ENCODE data around the gene BNC2.

DNA sequence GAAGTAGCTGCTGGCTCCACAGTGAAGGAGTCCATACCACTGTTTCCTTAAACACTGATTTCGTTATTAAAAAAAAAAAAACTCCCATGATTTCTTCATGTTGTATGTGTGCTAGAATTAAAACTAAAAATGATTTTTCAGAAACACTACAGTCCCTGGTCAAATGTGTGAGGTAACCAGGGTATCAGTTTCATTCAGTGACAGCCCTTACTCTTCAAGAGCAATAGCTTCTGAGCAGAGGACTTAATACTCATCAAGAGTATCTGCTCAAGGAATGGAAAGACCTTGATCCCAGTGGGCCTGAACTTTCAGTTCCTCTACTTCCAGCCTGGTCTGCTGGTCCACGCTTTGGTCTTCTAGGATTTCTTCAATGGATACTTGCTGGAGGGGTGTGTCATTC is 95.1 kb downstream of the BNC2 start:
- TF ChIP-seq FOXM1 (CRISPR knock-in tag; IDR thresholded peaks at IDR 0.05) (no peak), SUZ12 (IDR thresholded peaks at IDR 0.05; ENCODE audit: low read depth, low read length) (no peak), DBP (CRISPR knock-in tag; IDR thresholded peaks at IDR 0.05; ENCODE audit: not compliant biosample characterization) (no peak), ZBTB7A (CRISPR knock-in tag; IDR thresholded peaks at IDR 0.05) (no peak), ETV6 (CRISPR knock-in tag; conservative IDR thresholded peaks at IDR 0.05) (no peak), AHR (CRISPR knock-in tag; IDR thresholded peaks at IDR 0.05) (no peak), ZNF318 (CRISPR knock-in tag; IDR thresholded peaks at IDR 0.05) (no peak), HOXA3 (CRISPR knock-in tag; IDR thresholded peaks at IDR 0.05) (no peak)
- TF ChIP-seq, protein P1, sequence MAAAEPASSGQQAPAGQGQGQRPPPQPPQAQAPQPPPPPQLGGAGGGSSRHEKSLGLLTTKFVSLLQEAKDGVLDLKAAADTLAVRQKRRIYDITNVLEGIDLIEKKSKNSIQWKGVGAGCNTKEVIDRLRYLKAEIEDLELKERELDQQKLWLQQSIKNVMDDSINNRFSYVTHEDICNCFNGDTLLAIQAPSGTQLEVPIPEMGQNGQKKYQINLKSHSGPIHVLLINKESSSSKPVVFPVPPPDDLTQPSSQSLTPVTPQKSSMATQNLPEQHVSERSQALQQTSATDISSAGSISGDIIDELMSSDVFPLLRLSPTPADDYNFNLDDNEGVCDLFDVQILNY (CRISPR knock-in tag; conservative IDR thresholded peaks at IDR 0.05), result no peak
- TF ChIP-seq, protein P2, sequence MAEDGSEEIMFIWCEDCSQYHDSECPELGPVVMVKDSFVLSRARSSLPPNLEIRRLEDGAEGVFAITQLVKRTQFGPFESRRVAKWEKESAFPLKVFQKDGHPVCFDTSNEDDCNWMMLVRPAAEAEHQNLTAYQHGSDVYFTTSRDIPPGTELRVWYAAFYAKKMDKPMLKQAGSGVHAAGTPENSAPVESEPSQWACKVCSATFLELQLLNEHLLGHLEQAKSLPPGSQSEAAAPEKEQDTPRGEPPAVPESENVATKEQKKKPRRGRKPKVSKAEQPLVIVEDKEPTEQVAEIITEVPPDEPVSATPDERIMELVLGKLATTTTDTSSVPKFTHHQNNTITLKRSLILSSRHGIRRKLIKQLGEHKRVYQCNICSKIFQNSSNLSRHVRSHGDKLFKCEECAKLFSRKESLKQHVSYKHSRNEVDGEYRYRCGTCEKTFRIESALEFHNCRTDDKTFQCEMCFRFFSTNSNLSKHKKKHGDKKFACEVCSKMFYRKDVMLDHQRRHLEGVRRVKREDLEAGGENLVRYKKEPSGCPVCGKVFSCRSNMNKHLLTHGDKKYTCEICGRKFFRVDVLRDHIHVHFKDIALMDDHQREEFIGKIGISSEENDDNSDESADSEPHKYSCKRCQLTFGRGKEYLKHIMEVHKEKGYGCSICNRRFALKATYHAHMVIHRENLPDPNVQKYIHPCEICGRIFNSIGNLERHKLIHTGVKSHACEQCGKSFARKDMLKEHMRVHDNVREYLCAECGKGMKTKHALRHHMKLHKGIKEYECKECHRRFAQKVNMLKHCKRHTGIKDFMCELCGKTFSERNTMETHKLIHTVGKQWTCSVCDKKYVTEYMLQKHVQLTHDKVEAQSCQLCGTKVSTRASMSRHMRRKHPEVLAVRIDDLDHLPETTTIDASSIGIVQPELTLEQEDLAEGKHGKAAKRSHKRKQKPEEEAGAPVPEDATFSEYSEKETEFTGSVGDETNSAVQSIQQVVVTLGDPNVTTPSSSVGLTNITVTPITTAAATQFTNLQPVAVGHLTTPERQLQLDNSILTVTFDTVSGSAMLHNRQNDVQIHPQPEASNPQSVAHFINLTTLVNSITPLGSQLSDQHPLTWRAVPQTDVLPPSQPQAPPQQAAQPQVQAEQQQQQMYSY (CRISPR knock-in tag; IDR thresholded peaks at IDR 0.05), result no peak
